Endothelial cell of umbilical vein (primary cell): ENCODE data around the gene GBF1. TPM values are rescaled to one million over a fixed set of nuclear protein-coding genes. Genes with fewer than 3 reads are reported as not detected.

Source experiments
- BruUV-seq: library from RNA; stranded (reverse); fragments of 400-500 nt; replicated peaks from 2 replicates; lab custom pipeline; 2021; lab: Mats Ljungman, UMichigan
- CTCF ChIA-PET: fragments of 300-600, 350-600 bp; sonication (Branson Sonifier 250); formaldehyde crosslinking; loops from one replicate; lab custom pipeline; 2021; ENCODE audit warnings: antibody characterized with exemption, inconsistent platforms; lab: Charles Lee
- POLR2A ChIA-PET: fragments of 300-600, 350-600 bp; sonication (Branson Sonifier 250); formaldehyde crosslinking; loops from one replicate; lab custom pipeline; 2021; ENCODE audit warnings: antibody characterized with exemption, inconsistent platforms; lab: Charles Lee
- DNase-seq: peaks from one replicate; pipeline ENCODE4 v3.0.0-alpha.2; 2011; ENCODE audit warnings: low read depth, low spot score
- FAIRE-seq: peaks from 2 replicates; lab custom pipeline; 2011; peaks lifted over from hg19 to GRCh38; lab: Jason Lieb, UNC
- H2AFZ ChIP-seq: 2 replicates; pipeline ENCODE4 v1.6.0; 2012; ENCODE audit warnings: low read depth, low read length, control low read depth, inconsistent platforms
- H3K27ac ChIP-seq: 2 replicates; pipeline ENCODE4 v1.5.1; 2011; ENCODE audit warnings: low read depth, mild to moderate bottlenecking, control low read depth, low read length, moderate library complexity; ENCODE audit not compliant: insufficient read depth
- H3K27me3 ChIP-seq, 2 experiments: 2 replicates each; pipeline versions ENCODE4 v1.6.0 to v1.6.1; 2011; ENCODE audit warnings: low read length in 2 of 2, mixed read lengths in 1 of 2; ENCODE audit not compliant: control insufficient read depth in 2 of 2, insufficient read depth in 2 of 2
- H3K36me3 ChIP-seq, 2 experiments: 2 replicates in 1 of 2; 3 replicates in 1 of 2; pipeline ENCODE4 v1.5.1; 2011; ENCODE audit warnings: low read length in 2 of 2, mild to moderate bottlenecking in 1 of 2, moderate library complexity in 1 of 2; ENCODE audit not compliant: control insufficient read depth in 2 of 2, insufficient read depth in 2 of 2; ENCODE audit errors: extremely low read depth in 1 of 2
- H3K4me1 ChIP-seq: 3 replicates; pipeline ENCODE4 v1.5.1; 2011; ENCODE audit warnings: mild to moderate bottlenecking, low read length; ENCODE audit not compliant: control insufficient read depth, insufficient read depth; ENCODE audit errors: extremely low read depth
- H3K4me2 ChIP-seq: 2 replicates; pipeline ENCODE4 v1.6.1; 2011; ENCODE audit warnings: low read length, control low read depth, mixed read lengths; ENCODE audit not compliant: insufficient read depth
- H3K4me3 ChIP-seq, 3 experiments: fragments of 200-600 bp in 1 of 3; sonication (generic), shearing (Covaris generic) in 1 of 3; replicated peaks in 1 of 3; 2 replicates each; pipeline ENCODE4 v1.5.1; 2011 to 2016; ENCODE audit warnings: control low read depth in 3 of 3, low read length in 3 of 3, mild to moderate bottlenecking in 2 of 3, inconsistent platforms in 1 of 3, low read depth in 1 of 3, moderate library complexity in 1 of 3; ENCODE audit not compliant: insufficient read depth in 1 of 3
- H3K79me2 ChIP-seq: 2 replicates; pipeline ENCODE4 v1.6.0; 2012; ENCODE audit warnings: low read length, inconsistent platforms; ENCODE audit not compliant: control insufficient read depth, insufficient read depth
- H3K9ac ChIP-seq: replicated peaks from 2 replicates; pipeline ENCODE3; 2011; ENCODE audit warnings: low read length, control low read depth; ENCODE audit not compliant: insufficient read depth; ENCODE audit errors: extremely low read depth
- H3K9me1 ChIP-seq: replicated peaks from 3 replicates; pipeline ENCODE4 v1.6.0; 2011; ENCODE audit warnings: mild to moderate bottlenecking, low read length; ENCODE audit not compliant: control insufficient read depth, insufficient read depth; ENCODE audit errors: extremely low read depth
- H3K9me3 ChIP-seq: replicated peaks from 2 replicates; pipeline ENCODE4 v1.5.1; 2012; ENCODE audit warnings: low read length, inconsistent platforms; ENCODE audit not compliant: control insufficient read depth, insufficient read depth
- H4K20me1 ChIP-seq: replicated peaks from 2 replicates; pipeline ENCODE3; 2011; ENCODE audit warnings: mild to moderate bottlenecking, low read length; ENCODE audit not compliant: control insufficient read depth, insufficient read depth; ENCODE audit errors: extremely low read depth
- CTCF ChIP-seq, 2 donors: IDR thresholded peaks; 1 replicate in 1 of 2; 2 replicates in 1 of 2; pipeline ENCODE4 v1.5.1; 2011; ENCODE audit warnings: low read length in 2 of 2, mild to moderate bottlenecking in 2 of 2, moderate library complexity in 2 of 2, control low read depth in 1 of 2, inconsistent platforms in 1 of 2, low read depth in 1 of 2; ENCODE audit not compliant: insufficient read depth in 1 of 2; ENCODE audit errors: extremely low read depth in 1 of 2
- EZH2 ChIP-seq: IDR thresholded peaks from 2 replicates; pipeline ENCODE4 v1.6.1; 2012; ENCODE audit warnings: borderline replicate concordance, low read depth, mild to moderate bottlenecking, moderate library complexity, low read length, inconsistent platforms; ENCODE audit not compliant: severe bottlenecking
- FOS ChIP-seq: IDR thresholded peaks from 2 replicates; pipeline ENCODE4 v1.6.1; 2011; ENCODE audit warnings: mild to moderate bottlenecking, low read length, moderate library complexity, borderline replicate concordance; ENCODE audit not compliant: insufficient read depth
- GATA2 ChIP-seq: IDR thresholded peaks from 2 replicates; pipeline ENCODE4 v1.7.0; 2011; ENCODE audit warnings: low read depth, mild to moderate bottlenecking, moderate library complexity, mixed read lengths, low read length; ENCODE audit not compliant: insufficient read length, insufficient read depth
- JUN ChIP-seq: IDR thresholded peaks from 2 replicates; pipeline ENCODE4 v1.6.1; 2011; ENCODE audit warnings: borderline replicate concordance, low read depth; ENCODE audit not compliant: insufficient read length, insufficient read depth
- MAX ChIP-seq: IDR thresholded peaks from 2 replicates; pipeline ENCODE4 v1.6.1; 2011; ENCODE audit not compliant: insufficient read depth, insufficient read length
- MYC ChIP-seq: IDR thresholded peaks from one replicate; pipeline ENCODE4 v1.6.1; 2011; ENCODE audit warnings: mild to moderate bottlenecking, low read depth, low read length
- POLR2A ChIP-seq: IDR thresholded peaks from 2 replicates; pipeline ENCODE4 v1.6.1; 2012; ENCODE audit warnings: low read depth, mild to moderate bottlenecking, control low read depth, low read length
- POLR2AphosphoS5 ChIP-seq: IDR thresholded peaks from 2 replicates; pipeline ENCODE4 v1.6.1; 2012; ENCODE audit warnings: low read depth, mild to moderate bottlenecking, control low read depth, low read length, moderate library complexity; ENCODE audit not compliant: insufficient read depth
- dilution Hi-C: fragments of 300-500 bp; cut with MboI; formaldehyde crosslinking; loops from one replicate; pipeline ENCODE4 v1.15.0; 2019; ENCODE audit warnings: low sequenced_read_pairs; ENCODE audit not compliant: extremely low pct_ligation_motif_present
- intact Hi-C: fragments of 100-400 bp; cut with micrococcal nuclease; formaldehyde crosslinking; loops from one replicate; pipeline ENCODE4 v1.10.0; 2022
- polyA plus RNA-seq, 4 experiments: library from polyadenylated mRNA; depleted of rRNA in 3 of 4; stranded (reverse) in 3 of 4; unstranded in 1 of 4; fragments of >200 nt; gene quantifications; 2 replicates each; pipeline versions ENCODE4 v1.2.1 to v1.2.3, GENCODE V29; 2011 to 2012; ENCODE audit warnings: missing spikeins in 1 of 4
- total RNA-seq: library from RNA; stranded (reverse); gene quantifications from 2 replicates; pipeline ENCODE4 v1.2.3, GENCODE V29; 2021

Gene GBF1
- total and polyA plus RNA-seq, 2 donors (not counting 3 experiments of a cell fraction or from before 2014, with no cell fraction given) = 26.0 to 49.7 TPM

- Histone ChIP-seq H3K4me1 (no peaks in the 10 kb centered on the region), H3K79me2 (no peaks in the 10 kb centered on the region), H2AFZ (no peak overlapping the region), H3K27ac (no peak overlapping the region), H3K4me3 (no peak overlapping the region), H3K9ac (no peak overlapping the region), H3K9me3 (no peaks in the 10 kb centered on the region), H4K20me1 (no peaks in the 10 kb centered on the region), H3K9me1 (no peaks in the 10 kb centered on the region), H3K27me3 (peaks cover 40 to 50% of the 10 kb centered on the region in 2 experiments), H3K36me3 (no peaks in the 10 kb centered on the region), H3K4me2 (no peak overlapping the region)
- DNase-seq (no peak), FAIRE-seq (no peak)
- TF ChIP-seq GATA2 (no peak), JUN (no peak), FOS (no peak), MAX (no peak), POLR2AphosphoS5 (no peak), POLR2A (no peak), CTCF (IDR thresholded peaks at IDR 0.05; ENCODE audit: extremely low read depth in 1 of 2, insufficient read depth in 1 of 2, low read depth in 1 of 2, low read length in 2 of 2) (no peak), MYC (no peak), EZH2 (no peak)
- CTCF ChIA-PET = interaction anchor here (1.5 to 2.8 kb wide), 2 partner anchors 23 to 178 kb away, joined by 4 to 8 read pairs; no protein-coding TSS in a partner anchor
- dilution Hi-C loops (no loop called here), intact Hi-C loops (no loop called here)
- POLR2A ChIA-PET = no interaction called here
- no TSS peak for BruUV-seq
Observed at GRCh38 chr10:102408131-102408727, 162.9 kb downstream of the GBF1 start.
